HL-60/S4 treated with phorbol 12-myristate 13-acetate at 8.2 ng/mL for 4 days and 3 days (cell line): ENCODE data around the gene EFCAB13.
"Not testable (repeated sequence)": the region's sequence is repeated elsewhere in the genome, so short reads cannot be mapped to it uniquely, and the experiment has no call there.

ENCODE experiments used
- in situ Hi-C: fragments of 300-500 bp; cut with MboI; formaldehyde crosslinking; loops from 2 replicates; pipeline ENCODE4 v1.15.0; 2022; ENCODE audit warnings: low sequenced_read_pairs

The EFCAB13 gene

DNA sequence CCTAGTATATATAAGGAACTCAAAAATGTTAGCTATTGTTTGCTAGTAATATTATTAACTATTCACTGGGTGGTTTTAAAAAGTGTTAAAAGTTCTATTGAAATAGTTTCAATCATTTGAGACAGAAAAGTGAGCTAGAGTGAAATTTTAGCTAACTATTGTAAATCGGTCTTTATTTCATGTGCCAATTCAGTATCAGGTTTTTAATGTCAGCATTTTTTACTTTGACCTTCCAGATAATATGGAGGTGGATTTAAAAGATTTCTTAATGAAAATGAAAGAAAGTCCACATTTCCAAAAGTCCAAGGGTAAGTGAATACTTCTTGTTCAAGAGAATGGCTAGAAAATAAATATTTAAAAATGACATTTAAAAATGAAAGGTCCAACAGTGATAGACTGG, 90.9 kb downstream of the EFCAB13 start:
- in situ Hi-C loops = no loop called here

GRCh38 chr17:47423406-47424295, 99.9 kb downstream of the EFCAB13 start:
- in situ Hi-C loops = no loop called here

- in situ Hi-C loops = not testable (repeated sequence)
Measured at GRCh38 chr17:47425233-47425632, 101.5 kb downstream of the EFCAB13 start.

- in situ Hi-C loops = not testable (repeated sequence)
Measured at GRCh38 chr17:47425887-47426635, 102.3 kb downstream of the EFCAB13 start.

DNA sequence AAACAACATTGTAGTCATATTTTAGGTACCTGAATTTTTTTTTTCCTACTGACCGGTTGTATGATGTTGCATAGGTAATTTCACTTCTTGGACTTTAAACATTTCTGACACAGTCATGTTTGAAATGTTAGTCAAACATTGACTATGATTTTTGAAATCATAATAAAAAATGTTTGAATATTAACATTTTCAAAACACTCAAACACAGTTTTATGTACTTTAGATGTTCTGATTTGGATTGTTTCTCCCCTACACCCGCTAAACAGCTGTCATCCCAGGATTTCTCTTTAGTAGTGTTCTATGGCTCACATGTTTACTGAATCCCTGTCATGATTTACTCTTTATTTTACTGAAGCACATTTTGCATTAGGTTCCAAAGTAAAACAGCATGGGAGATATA, 104.2 kb downstream of the EFCAB13 start:
- in situ Hi-C loops = no loop called here

DNA sequence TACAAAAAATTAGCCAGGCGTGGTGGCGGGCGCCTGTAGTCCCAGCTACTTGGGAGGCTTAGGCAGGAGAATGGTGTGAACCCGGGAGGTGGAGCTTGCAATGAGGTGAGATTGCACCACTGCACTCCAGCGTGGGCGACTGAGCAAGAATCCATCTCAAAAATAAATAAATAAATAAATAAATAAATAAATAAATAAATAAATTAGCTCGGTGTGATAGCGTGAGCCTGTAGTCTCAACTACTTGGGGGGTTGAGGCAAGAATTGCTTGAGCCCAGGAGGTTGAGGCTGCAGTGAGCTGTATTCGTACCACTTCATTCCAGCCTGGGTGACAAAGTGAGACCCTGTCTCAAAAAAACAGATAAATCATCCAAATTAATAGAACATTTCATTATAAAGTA, 108.5 kb downstream of the EFCAB13 start:
- in situ Hi-C loops = not testable (repeated sequence)

- in situ Hi-C loops = no loop called here
Measured at GRCh38 chr17:47465165-47465564, 141.4 kb downstream of the EFCAB13 start.

DNA sequence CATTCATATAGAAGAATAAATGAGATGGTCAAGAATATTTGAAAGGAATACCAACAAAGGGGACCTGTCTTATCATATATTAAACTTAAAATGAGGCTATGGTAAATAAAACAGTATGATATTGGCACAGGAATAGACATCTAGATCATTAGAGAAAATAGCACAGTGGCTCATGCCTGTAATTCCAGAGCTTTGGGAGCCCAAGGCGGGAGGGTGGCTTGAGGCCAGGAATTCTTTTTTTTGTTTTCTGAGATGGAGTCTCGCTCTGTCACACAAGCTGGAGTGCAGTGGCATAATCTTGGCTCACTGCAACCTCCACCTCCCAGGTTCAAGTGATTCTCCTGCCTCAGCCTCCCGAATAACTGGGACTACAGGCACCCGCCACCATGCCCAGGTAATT, 143.2 kb downstream of the EFCAB13 start:
- in situ Hi-C loops = not testable (repeated sequence)

GRCh38 chr17:47470836-47471235, 147.1 kb downstream of the EFCAB13 start:
- in situ Hi-C loops = no loop called here

GRCh38 chr17:47472073-47472472, 148.3 kb downstream of the EFCAB13 start:
- in situ Hi-C loops = not testable (repeated sequence)
